CD4-positive, alpha-beta T cell treated with Interleukin-4 for 4 hours (primary cell): ENCODE results near the gene PDK2.

Experiments
- DNase-seq: peaks from one replicate; pipeline ENCODE4 v3.0.0-alpha.2; 2020

PDK2 gene

DNA sequence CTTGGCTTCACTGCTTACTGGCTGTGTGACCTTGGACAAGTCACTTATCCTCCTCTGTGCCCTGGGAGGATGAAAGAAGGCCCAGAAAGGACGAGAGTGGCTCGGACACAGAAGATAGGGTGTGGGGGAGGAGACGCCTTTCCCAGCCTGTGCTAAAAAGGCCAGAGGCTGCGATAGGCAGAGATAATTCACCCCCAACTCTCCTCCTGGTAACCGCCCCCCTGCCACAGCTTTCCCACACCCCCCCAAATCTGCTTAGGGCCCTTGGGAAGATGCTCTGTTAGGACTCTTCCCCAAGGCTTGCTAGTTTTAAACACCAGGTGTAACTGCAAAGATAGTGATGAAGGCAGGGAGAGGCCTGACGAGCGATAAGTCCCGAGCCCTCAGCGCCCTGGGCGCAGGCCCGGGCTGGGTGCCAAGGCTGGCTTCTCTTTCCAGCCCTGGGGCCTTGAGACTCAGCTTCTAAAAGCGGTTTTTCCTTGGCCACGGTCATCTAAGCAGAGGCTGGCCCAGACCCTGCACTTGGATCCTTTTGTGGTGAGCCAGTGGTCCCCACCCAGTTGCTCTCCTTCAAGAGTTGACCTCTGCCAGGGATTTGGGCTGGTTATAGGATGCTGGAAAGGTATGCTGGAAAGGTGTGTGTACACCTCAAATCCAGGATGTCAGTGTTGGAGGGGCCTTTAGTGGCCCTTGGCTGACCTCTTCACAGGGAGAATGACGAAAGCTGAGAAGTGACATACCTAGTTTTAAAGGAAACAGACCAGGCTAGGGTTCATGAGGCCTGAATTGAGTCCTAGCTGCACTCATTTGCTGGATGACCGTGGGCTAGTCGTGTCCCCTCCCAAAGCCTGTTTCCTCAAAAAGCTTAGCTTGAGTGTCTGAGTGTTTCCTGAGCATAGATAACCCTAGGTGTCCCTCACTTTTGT, 58.8 kb downstream of the PDK2 start:
- DNase-seq = no peak

DNA sequence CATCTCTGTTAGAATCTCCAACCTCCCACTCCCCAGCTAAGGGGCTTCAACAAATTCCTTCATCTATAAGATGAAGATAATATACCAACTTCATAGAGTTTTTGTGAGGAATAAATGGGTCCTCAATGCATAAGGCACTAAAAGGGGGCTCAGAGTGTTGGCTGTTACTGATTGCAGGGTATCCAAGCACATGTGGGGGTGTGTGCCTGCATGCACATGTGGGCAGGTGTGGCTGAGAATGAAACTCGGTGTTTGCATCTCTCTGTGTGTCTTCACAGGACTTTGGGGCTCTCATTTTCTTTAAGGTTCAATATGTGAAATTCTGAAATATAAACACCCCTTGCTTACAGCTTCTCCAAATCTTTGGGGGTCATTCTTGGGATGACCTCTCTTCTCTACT, 59.5 kb downstream of the PDK2 start:
- no peak for DNase-seq

DNA sequence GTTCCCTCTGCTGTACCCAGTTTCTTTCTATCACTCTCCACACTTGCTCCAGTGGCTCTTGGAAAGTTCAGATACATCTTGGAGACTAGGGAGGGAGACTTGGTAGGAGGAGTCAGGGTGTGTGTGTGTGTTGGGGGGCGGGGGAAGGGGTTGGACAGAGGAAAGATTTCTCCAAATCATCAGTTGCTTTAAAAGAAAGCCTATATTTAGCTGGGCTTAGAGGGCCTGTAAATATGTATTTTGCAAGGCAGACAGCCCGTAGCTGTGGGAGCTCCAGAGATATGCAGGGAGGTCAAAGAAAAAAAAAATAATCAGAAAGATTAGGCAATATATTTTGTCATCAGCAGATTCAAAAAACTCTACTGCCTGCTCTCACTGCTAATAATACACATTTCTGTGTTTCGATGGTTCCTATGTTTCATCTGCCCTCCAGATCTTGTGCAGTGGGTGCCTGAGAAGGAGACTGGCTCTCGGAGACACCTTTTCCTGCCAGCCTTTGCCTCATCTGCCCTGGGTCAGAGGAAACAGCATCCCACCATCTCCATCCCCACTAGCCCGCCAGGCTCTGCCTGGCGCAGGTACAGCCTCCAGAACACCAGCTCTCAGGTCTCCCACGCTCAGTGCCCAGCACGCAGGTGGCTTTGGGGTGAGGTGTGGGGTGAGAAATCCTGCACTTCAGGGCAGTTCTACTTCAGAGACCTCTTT, 60.1 kb downstream of the PDK2 start:
- DNase-seq = no peak

DNA sequence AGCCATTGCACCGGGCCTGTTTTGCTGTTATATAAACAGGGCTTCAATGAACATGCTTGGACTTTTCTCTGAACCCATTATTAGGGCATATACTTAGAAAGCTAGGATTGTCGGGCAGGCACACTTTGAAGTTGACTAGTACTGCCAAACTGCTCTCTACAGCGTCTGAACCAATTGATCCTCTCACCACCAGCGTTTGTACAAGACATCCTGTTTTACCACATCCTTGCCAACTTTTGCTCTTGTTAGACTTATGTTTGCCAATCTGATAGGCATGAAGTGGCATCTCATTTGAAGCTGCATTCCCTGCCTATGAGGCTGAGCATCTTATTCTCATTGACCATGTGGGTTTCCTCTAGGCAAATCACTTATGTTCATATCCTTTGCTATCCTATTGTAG, 62.7 kb downstream of the PDK2 start:
- DNase-seq = no peak

DNA sequence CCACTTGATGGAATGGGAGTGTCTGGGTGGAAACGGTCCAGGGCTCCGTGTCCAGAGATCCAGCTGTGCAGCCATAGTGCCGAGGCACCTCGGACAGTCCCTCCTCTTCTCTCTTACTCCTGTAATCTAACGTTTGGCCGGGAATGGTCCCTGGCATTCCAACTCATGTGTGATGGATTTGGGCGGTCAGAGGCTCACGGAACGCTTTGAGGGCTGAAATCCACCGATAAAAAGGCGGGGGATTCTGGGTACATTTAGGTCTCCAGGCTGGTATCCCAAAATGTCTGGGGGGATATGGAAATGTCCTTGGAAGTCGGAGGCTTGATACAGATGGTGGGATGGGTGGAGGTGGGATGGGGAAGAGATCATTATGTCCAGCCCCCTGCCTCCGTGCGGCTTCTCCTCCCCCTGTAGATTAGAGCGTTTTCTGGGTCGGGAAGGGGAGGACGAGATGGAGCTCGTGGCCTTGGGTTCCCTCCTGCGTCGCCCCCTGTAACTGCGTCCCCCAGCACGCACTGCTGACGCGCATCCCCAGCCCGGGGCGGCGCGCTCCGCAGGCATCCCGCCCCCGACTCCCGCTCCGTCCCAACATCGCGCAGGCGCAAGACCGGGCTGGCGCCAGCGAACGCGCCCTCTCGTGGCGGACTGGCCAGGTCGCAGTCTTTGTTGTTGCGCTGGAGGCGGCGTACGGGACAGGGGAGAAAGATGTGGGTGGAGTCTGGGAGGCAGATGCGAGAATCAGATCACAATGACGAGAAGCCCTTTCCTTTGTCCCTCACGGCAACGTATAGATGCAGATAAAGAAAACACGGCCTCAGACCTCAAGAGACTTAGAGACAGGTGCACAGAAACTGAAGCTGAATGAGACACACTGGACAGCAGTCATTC, 66.1 kb downstream of the PDK2 start:
- peak; percentile 90 for DNase-seq
